Upper lobe of left lung (tissue), 6 donors: ENCODE measurements around the gene GFM2. TPM values are rescaled to one million over a fixed set of nuclear protein-coding genes. Genes with fewer than 3 reads are reported as not detected.

ENCODE experiments used
- ATAC-seq, 2 donors: fragments of 200-7000 bp; cut with Tn5 transposase; one replicate each; pipeline ENCODE4 v1.9.1; 2022; ENCODE audit warnings: mild to moderate bottlenecking in 2 of 2, moderate library complexity in 2 of 2; ENCODE audit not compliant: low FRiP score in 2 of 2
- DNase-seq, 2 donors: peaks; one replicate each; pipeline ENCODE4 v3.0.0-alpha.2; 2019 to 2020
- H3K27ac ChIP-seq, 4 donors: fragments of 200-600 bp; sonication (generic); one replicate each; pipeline ENCODE4 v1.5.1; 2016 to 2019
- H3K27me3 ChIP-seq, 4 donors: fragments of 200-600 bp; sonication (generic); one replicate each; pipeline ENCODE4 v1.5.1; 2017 to 2019
- H3K36me3 ChIP-seq, 4 donors: fragments of 200-600 bp; sonication (generic); one replicate each; pipeline ENCODE4 v1.5.1; 2016 to 2019
- H3K4me1 ChIP-seq, 4 donors: fragments of 200-600 bp; sonication (generic); one replicate each; pipeline ENCODE4 v1.5.1; 2018 to 2019
- H3K4me3 ChIP-seq, 4 donors: fragments of 200-600 bp; sonication (generic); one replicate each; pipeline ENCODE4 v1.5.1; 2017 to 2019; ENCODE audit warnings: mild to moderate bottlenecking in 2 of 4, moderate library complexity in 1 of 4
- H3K9me3 ChIP-seq, 4 donors: fragments of 200-600 bp; sonication (generic); one replicate each; pipeline ENCODE4 v1.5.1; 2018 to 2019
- EP300 ChIP-seq, 4 donors: sonication (generic); formaldehyde crosslinking; IDR thresholded peaks; one replicate each; pipeline ENCODE4 v1.5.1; 2017; ENCODE audit warnings: antibody characterized with exemption in 4 of 4, control low read depth in 2 of 4
- POLR2A ChIP-seq, 4 donors: fragments of 450-650 bp; IDR thresholded peaks; one replicate each; pipeline ENCODE4 v1.5.1; 2016 to 2017; ENCODE audit warnings: antibody characterized with exemption in 4 of 4, mild to moderate bottlenecking in 2 of 4
- POLR2AphosphoS5 ChIP-seq, 2 donors: sonication (generic); formaldehyde crosslinking; IDR thresholded peaks; one replicate each; pipeline ENCODE4 v1.5.1; 2017; ENCODE audit warnings: antibody characterized with exemption in 2 of 2
- WGBS, 2 donors: methylation state at CpG; one replicate each; pipeline ENCODE4 v1.1.5; 2017 to 2018; 5-methylcytosine and 5-hydroxymethylcytosine counted together
- small RNA-seq, 4 donors: library from RNA; depleted of rRNA; stranded (forward); fragments of <200 nt; gene quantifications; one replicate each; pipeline ENCODE3, GENCODE V24; 2016
- total RNA-seq, 6 donors: library from RNA; depleted of rRNA in 4 of 6; stranded (reverse); fragments of >200 nt in 4 of 6; gene quantifications; one replicate each; pipeline versions ENCODE4 v1.1.0 to v1.2.1, GENCODE V29; 2016 to 2021
- TF ChIP-seq, protein P1 (sequence below), 6 experiments: fragments of 450-650 bp in 4 of 6; fragments of 200-600 bp in 2 of 6; sonication (generic) in 2 of 6; IDR thresholded peaks; one replicate each; pipeline ENCODE4 v1.5.1; 2016 to 2019; ENCODE audit warnings: antibody characterized with exemption in 6 of 6
- donor health status: DM: no; HTN: no; CAD: no; lungs with moderate emphysema.
- donor health status: DM: no; HTN: yes; CAD: no; lungs with severe emphysema.

Gene GFM2
- total RNA-seq, 6 donors from 2014 or later, result 6.1 to 33.5 (median 16.0) TPM

DNA sequence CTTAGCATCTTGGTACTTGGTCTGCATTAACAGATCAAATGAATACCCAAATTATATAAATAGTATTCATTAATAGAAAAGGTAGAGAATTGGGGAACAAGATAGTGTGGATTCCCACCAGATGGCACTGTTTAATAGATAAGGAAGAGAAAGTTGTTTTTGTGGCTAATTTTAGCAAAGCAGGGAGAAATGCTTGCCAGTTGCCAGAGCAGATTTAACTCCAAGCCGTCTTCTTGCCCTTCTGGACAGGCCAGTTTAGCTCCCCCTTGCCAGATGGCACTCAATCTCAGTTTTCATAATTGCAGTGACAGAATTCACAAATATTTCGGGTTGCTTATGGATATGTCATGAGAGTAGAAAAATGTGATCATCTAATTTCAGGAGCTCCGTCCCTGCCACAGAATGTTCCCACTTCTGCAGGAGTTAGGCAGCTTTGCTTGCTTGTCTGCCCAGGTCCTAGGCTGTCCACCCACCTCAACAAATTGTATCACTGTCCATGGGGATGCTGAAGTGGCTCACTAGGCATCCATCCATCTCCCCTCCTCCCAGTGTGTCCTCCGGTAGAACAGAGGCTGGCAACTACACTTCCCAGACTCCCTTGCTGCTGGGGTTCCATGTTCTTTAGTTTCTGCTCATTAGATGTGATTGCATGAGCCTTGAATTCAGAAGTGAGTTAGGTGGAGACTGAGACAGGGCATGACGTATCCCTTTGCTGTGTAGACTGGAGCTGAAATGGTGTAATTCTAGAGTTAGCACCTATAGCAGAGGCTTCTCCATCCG lies 93.7 kb downstream of the GFM2 start:
- TF ChIP-seq POLR2AphosphoS5 (IDR thresholded peaks at IDR 0.05), result no peak
- TF ChIP-seq EP300 (IDR thresholded peaks at IDR 0.05), result no peak
- TF ChIP-seq POLR2A (IDR thresholded peaks at IDR 0.05), result no peak
- TF ChIP-seq, protein P1, sequence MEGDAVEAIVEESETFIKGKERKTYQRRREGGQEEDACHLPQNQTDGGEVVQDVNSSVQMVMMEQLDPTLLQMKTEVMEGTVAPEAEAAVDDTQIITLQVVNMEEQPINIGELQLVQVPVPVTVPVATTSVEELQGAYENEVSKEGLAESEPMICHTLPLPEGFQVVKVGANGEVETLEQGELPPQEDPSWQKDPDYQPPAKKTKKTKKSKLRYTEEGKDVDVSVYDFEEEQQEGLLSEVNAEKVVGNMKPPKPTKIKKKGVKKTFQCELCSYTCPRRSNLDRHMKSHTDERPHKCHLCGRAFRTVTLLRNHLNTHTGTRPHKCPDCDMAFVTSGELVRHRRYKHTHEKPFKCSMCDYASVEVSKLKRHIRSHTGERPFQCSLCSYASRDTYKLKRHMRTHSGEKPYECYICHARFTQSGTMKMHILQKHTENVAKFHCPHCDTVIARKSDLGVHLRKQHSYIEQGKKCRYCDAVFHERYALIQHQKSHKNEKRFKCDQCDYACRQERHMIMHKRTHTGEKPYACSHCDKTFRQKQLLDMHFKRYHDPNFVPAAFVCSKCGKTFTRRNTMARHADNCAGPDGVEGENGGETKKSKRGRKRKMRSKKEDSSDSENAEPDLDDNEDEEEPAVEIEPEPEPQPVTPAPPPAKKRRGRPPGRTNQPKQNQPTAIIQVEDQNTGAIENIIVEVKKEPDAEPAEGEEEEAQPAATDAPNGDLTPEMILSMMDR (IDR thresholded peaks at IDR 0.05), result peak in 4 of 6 experiments; percentile 11 to 47 (median 24)
- peak overlapping the region in 1 of 4 donors; percentile 30 for H3K4me3 ChIP-seq
- H3K4me1 ChIP-seq, result peaks cover 0 to 9% (median 2%) of the 10 kb centered on the region in 4 donors
- peak; percentile 16 to 82 for ATAC-seq
- 46 to 59% methylated on average over 6 of the region's 6 CpGs for WGBS, 2 donors
- H3K27ac ChIP-seq, result no peak overlapping the region
- no peak for DNase-seq
- H3K27me3 ChIP-seq, result no peaks in the 10 kb centered on the region
- no peaks in the 10 kb centered on the region for H3K36me3 ChIP-seq
- H3K9me3 ChIP-seq, result no peaks in the 10 kb centered on the region

DNA sequence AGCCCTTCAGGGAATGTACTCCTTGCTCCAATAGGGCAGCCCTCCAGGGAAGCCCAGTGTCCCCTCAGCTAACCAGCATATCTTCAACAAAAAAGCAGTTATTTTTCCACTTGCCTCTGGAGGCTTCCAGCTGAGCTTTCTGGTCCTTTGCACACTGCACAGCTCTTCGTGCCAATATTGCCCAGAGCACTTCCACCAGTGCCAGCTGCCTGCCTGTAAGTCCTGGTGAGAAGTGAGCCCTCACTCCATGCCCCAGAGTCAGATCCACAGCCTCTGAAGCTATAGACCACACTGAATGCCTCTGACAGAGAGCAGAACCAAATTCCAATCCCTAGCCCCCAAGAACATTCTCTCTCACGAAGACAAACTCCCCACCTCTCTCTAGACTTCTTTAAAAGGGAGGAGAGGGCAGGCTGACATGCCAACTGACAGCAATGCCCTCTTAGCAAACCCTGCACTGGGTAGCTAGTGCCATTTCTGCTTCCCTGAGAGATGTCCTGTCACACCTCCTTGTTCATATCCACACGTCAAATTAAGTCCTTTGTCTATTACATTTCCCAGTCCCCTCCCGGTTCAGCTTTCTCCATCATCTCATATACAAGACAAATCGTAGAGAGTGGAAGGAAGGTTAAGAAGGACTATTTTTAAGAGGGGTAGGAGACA lies 94.6 kb downstream of the GFM2 start:
- H3K27ac ChIP-seq, result no peak overlapping the region
- no peak overlapping the region for H3K4me3 ChIP-seq
- ATAC-seq (no peak), DNase-seq (no peak)
- H3K9me3 ChIP-seq, result no peaks in the 10 kb centered on the region
- 66 to 71% methylated on average over 5 of the region's 5 CpGs for WGBS, 2 donors
- TF ChIP-seq POLR2A (IDR thresholded peaks at IDR 0.05), result no peak
- no peak for TF ChIP-seq POLR2AphosphoS5 (IDR thresholded peaks at IDR 0.05)
- TF ChIP-seq, protein P1 (IDR thresholded peaks at IDR 0.05), result no peak
- TF ChIP-seq EP300 (IDR thresholded peaks at IDR 0.05), result no peak
- H3K27me3 ChIP-seq, result no peaks in the 10 kb centered on the region
- peaks cover 0 to 9% (median 2%) of the 10 kb centered on the region in 4 donors for H3K4me1 ChIP-seq
- H3K36me3 ChIP-seq, result no peaks in the 10 kb centered on the region

Small RNA genes lying within 50 kb of the gene (small RNA-seq; reads per million reads assigned to genes)
- gene RNU6-658P, result 0 reads per million in 4 donors

Other genes starting within 250 kb of the GFM2 start
- 10 to 100 TPM in 5 of 6 donors, 1 to 10 TPM in 1; 9.5 to 34.1 (median 18.0) TPM for gene ENC1, start 126.4 kb downstream of the GFM2 start, total RNA-seq
- gene HEXB, start 81.9 kb downstream of the GFM2 start, total RNA-seq, result 100 to 1,000 TPM; 128 to 293 (median 184) TPM
- gene NSA2, start 132 bp upstream of the GFM2 start, total RNA-seq, result 10 to 100 TPM; 38.2 to 77.0 (median 49.2) TPM
- 1 to 10 TPM in 4 of 6 donors, under 1 TPM in 2; 0.11 to 1.4 (median 1.1) TPM for gene FAM169A, start 99.3 kb upstream of the GFM2 start, total RNA-seq